ENCODE measurements around the gene PDE7B.

- TF ChIP-seq, protein P1, sequence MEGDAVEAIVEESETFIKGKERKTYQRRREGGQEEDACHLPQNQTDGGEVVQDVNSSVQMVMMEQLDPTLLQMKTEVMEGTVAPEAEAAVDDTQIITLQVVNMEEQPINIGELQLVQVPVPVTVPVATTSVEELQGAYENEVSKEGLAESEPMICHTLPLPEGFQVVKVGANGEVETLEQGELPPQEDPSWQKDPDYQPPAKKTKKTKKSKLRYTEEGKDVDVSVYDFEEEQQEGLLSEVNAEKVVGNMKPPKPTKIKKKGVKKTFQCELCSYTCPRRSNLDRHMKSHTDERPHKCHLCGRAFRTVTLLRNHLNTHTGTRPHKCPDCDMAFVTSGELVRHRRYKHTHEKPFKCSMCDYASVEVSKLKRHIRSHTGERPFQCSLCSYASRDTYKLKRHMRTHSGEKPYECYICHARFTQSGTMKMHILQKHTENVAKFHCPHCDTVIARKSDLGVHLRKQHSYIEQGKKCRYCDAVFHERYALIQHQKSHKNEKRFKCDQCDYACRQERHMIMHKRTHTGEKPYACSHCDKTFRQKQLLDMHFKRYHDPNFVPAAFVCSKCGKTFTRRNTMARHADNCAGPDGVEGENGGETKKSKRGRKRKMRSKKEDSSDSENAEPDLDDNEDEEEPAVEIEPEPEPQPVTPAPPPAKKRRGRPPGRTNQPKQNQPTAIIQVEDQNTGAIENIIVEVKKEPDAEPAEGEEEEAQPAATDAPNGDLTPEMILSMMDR (IDR thresholded peaks at IDR 0.05; ENCODE audit: insufficient read depth, low read length), result no peak
- TF ChIP-seq REST (IDR thresholded peaks at IDR 0.05; ENCODE audit: insufficient replicate concordance, low read depth), result no peak
- TF ChIP-seq POLR2AphosphoS5 (IDR thresholded peaks at IDR 0.05; ENCODE audit: low read depth), result no peak
- no peak for TF ChIP-seq GABPA (IDR thresholded peaks at IDR 0.05; ENCODE audit: low read depth)
- TF ChIP-seq SPI1 (IDR thresholded peaks at IDR 0.05; ENCODE audit: borderline replicate concordance, low read depth), result no peak
Measured at GRCh38 chr6:135974426-135974825, 122.9 kb downstream of the PDE7B start.
